BE2C (cell line): ENCODE results near the gene HSPA12A.

Experiments used
- DNase-seq: peaks from one replicate; pipeline ENCODE4 v3.0.0-alpha.2; 2020
- H3K27me3 ChIP-seq: fragments of 250-450 bp; sonication (Bioruptor Pico); 2 replicates; pipeline ENCODE4 v1.5.1; 2020; ENCODE audit warnings: mild to moderate bottlenecking
- H3K36me3 ChIP-seq: fragments of 250-450 bp; sonication (Bioruptor Pico); 2 replicates; pipeline ENCODE4 v1.5.1; 2020; ENCODE audit warnings: mild to moderate bottlenecking
- H3K4me1 ChIP-seq: fragments of 250-450 bp; sonication (Bioruptor Pico); 2 replicates; pipeline ENCODE4 v1.5.1; 2020
- H3K4me3 ChIP-seq: 2 replicates; pipeline ENCODE4 v1.5.1; 2011; ENCODE audit warnings: low read depth, low read length
- H3K9me3 ChIP-seq: fragments of 250-450 bp; sonication (Bioruptor Pico); 2 replicates; pipeline ENCODE4 v1.5.1; 2020
- CTCF ChIP-seq: IDR thresholded peaks from 2 replicates; pipeline ENCODE4 v1.5.1; 2012; ENCODE audit warnings: mild to moderate bottlenecking, low read depth, low read length

HSPA12A gene

DNA sequence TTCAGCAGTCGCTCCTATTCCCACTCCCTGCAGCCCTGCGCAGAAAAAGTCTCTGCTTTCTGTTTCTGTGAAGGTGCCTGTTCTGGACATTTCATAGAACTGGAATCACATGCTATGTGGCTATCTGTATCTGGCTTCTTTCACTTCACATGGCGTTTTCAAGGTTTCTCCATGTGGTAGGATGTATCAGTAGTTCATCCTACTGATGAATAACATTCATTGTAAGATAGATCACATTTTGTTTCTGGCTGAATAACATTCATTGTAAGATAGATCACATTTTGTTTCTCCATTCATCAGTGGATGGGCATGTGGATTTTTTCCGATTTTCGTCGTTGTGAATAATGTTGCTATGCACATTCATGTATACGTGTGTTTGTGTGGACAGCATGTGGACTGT, 44.5 kb downstream of the HSPA12A start:
- TF ChIP-seq CTCF, result no peak
- Histone ChIP-seq H3K9me3 (no peaks in the 10 kb centered on the region), H3K4me1 (no peaks in the 10 kb centered on the region), H3K36me3 (no peaks in the 10 kb centered on the region), H3K27me3 (no peaks in the 10 kb centered on the region), H3K4me3 (no peak overlapping the region)
- DNase-seq, result no peak

- DNase-seq, result no peak
- H3K9me3 ChIP-seq, result no peaks in the 10 kb centered on the region
- no peaks in the 10 kb centered on the region for H3K36me3 ChIP-seq
- no peaks in the 10 kb centered on the region for H3K4me1 ChIP-seq
- no peaks in the 10 kb centered on the region for H3K27me3 ChIP-seq
- no peak for TF ChIP-seq CTCF
- H3K4me3 ChIP-seq, result no peak overlapping the region
Measured at GRCh38 chr10:116696919-116697318, 45.4 kb downstream of the HSPA12A start.

GRCh38 chr10:116694927-116695268, 47.5 kb downstream of the HSPA12A start:
- Histone ChIP-seq H3K9me3 (no peaks in the 10 kb centered on the region), H3K4me3 (no peak overlapping the region), H3K4me1 (no peaks in the 10 kb centered on the region), H3K36me3 (no peaks in the 10 kb centered on the region), H3K27me3 (no peaks in the 10 kb centered on the region)
- DNase-seq, result no peak
- TF ChIP-seq CTCF, result no peak

GRCh38 chr10:116694243-116694926, 48.0 kb downstream of the HSPA12A start:
- no peaks in the 10 kb centered on the region for H3K36me3 ChIP-seq
- H3K9me3 ChIP-seq, result no peaks in the 10 kb centered on the region
- no peak overlapping the region for H3K4me3 ChIP-seq
- no peak for TF ChIP-seq CTCF
- H3K27me3 ChIP-seq, result no peaks in the 10 kb centered on the region
- no peaks in the 10 kb centered on the region for H3K4me1 ChIP-seq
- DNase-seq, result no peak

- no peaks in the 10 kb centered on the region for H3K4me1 ChIP-seq
- H3K9me3 ChIP-seq, result no peaks in the 10 kb centered on the region
- DNase-seq, result no peak
- TF ChIP-seq CTCF, result no peak
- no peak overlapping the region for H3K4me3 ChIP-seq
- H3K36me3 ChIP-seq, result no peaks in the 10 kb centered on the region
- H3K27me3 ChIP-seq, result no peaks in the 10 kb centered on the region
Measured at GRCh38 chr10:116692225-116692624, 50.1 kb downstream of the HSPA12A start.

- H3K4me1 ChIP-seq, result no peaks in the 10 kb centered on the region
- no peaks in the 10 kb centered on the region for H3K9me3 ChIP-seq
- H3K27me3 ChIP-seq, result no peaks in the 10 kb centered on the region
- no peak overlapping the region for H3K4me3 ChIP-seq
- DNase-seq, result no peak
- no peaks in the 10 kb centered on the region for H3K36me3 ChIP-seq
- TF ChIP-seq CTCF, result no peak
Measured at GRCh38 chr10:116691635-116692034, 50.7 kb downstream of the HSPA12A start.
